Smooth muscle cell of the brain vasculature (primary cell): Measurements from ENCODE around the gene MSMB.
"Not testable (repeated sequence)": the region's sequence is repeated elsewhere in the genome, so short reads cannot be mapped to it uniquely, and the experiment has no call there.

Source experiments
- DNase-seq: peaks from one replicate; pipeline ENCODE4 v3.0.0-alpha.2; 2012; ENCODE audit warnings: low read depth, low spot score

Gene MSMB

GRCh38 chr10:46069771-46070463, 23.8 kb upstream of the MSMB start:
- DNase-seq, result no peak

GRCh38 chr10:46068905-46069304, 22.8 kb upstream of the MSMB start:
- no peak for DNase-seq

- no peak for DNase-seq
Measured at GRCh38 chr10:46068117-46068516, 22.0 kb upstream of the MSMB start.

- no peak for DNase-seq
Measured at GRCh38 chr10:46064269-46064817, 18.3 kb upstream of the MSMB start.

- DNase-seq, result no peak
Measured at GRCh38 chr10:46062723-46063428, 16.8 kb upstream of the MSMB start.

- DNase-seq, result no peak
Measured at GRCh38 chr10:46060706-46061105, 14.6 kb upstream of the MSMB start.

- not testable (repeated sequence) for DNase-seq
Measured at GRCh38 chr10:46057927-46058326, 11.9 kb upstream of the MSMB start.

- DNase-seq, result no peak
Measured at GRCh38 chr10:46057038-46057437, 11.0 kb upstream of the MSMB start.

GRCh38 chr10:46055771-46056170, 9.7 kb upstream of the MSMB start:
- DNase-seq, result no peak

GRCh38 chr10:46053534-46054434, 7.7 kb upstream of the MSMB start:
- no peak for DNase-seq

- DNase-seq, result no peak
Measured at GRCh38 chr10:46052791-46053375, 6.8 kb upstream of the MSMB start.

GRCh38 chr10:46052057-46052790, 6.2 kb upstream of the MSMB start:
- no peak for DNase-seq

GRCh38 chr10:46050941-46051623, 5.0 kb upstream of the MSMB start:
- no peak for DNase-seq

- DNase-seq, result not testable (repeated sequence)
Measured at GRCh38 chr10:46049497-46049831, 3.4 kb upstream of the MSMB start.

GRCh38 chr10:46048152-46048551, 2.1 kb upstream of the MSMB start:
- DNase-seq, result no peak

- no peak for DNase-seq
Measured at GRCh38 chr10:46042527-46042926, 3.5 kb downstream of the MSMB start.

GRCh38 chr10:46040004-46040403, 6.1 kb downstream of the MSMB start:
- no peak for DNase-seq

- DNase-seq, result no peak
Measured at GRCh38 chr10:46037107-46037825, 8.8 kb downstream of the MSMB start.

- DNase-seq, result no peak
Measured at GRCh38 chr10:46035923-46036849, 9.9 kb downstream of the MSMB start.
